Coronary artery (tissue), 2 donors: ENCODE results near the gene PLD5.
"Not testable (repeated sequence)": the region's sequence is repeated elsewhere in the genome, so short reads cannot be mapped to it uniquely, and the experiment has no call there.

Experiments used
- DNase-seq: peaks from one replicate; pipeline ENCODE4 v3.0.0-alpha.2; 2017; ENCODE audit warnings: low spot score
- H3K27ac ChIP-seq, 2 donors: fragments of 200-600 bp; sonication (generic); one replicate each; pipeline ENCODE4 v1.5.1; 2016 to 2019
- H3K4me3 ChIP-seq: fragments of 200-600 bp; sonication (generic); 2 replicates; pipeline ENCODE4 v1.5.1; 2016; ENCODE audit warnings: mild to moderate bottlenecking, moderate library complexity
- CTCF ChIP-seq: fragments of 200-600 bp; sonication (generic); IDR thresholded peaks from one replicate; pipeline ENCODE4 v1.5.1; 2019; ENCODE audit warnings: antibody characterized with exemption

PLD5 gene

GRCh38 chr1:242189591-242189990, 334.9 kb downstream of the PLD5 start:
- no peak for TF ChIP-seq CTCF
- no peak for DNase-seq
- Histone ChIP-seq H3K4me3 (no peak overlapping the region), H3K27ac (no peak overlapping the region)

- H3K27ac ChIP-seq, result no peak overlapping the region
- no peak overlapping the region for H3K4me3 ChIP-seq
- DNase-seq, result no peak
- TF ChIP-seq CTCF, result no peak
These were observed 336.7 kb downstream of the PLD5 start for GRCh38 chr1:242187816-242188215.

- TF ChIP-seq CTCF, result no peak
- no peak for DNase-seq
- Histone ChIP-seq H3K27ac (no peak overlapping the region), H3K4me3 (no peak overlapping the region)
These were observed 337.3 kb downstream of the PLD5 start for GRCh38 chr1:242187171-242187570.

GRCh38 chr1:242185731-242186130, 338.8 kb downstream of the PLD5 start:
- Histone ChIP-seq H3K4me3 (no peak overlapping the region), H3K27ac (no peak overlapping the region)
- no peak for DNase-seq
- TF ChIP-seq CTCF, result no peak

GRCh38 chr1:242184955-242185354, 339.5 kb downstream of the PLD5 start:
- TF ChIP-seq CTCF, result no peak
- H3K27ac ChIP-seq, result no peak overlapping the region
- DNase-seq, result no peak
- H3K4me3 ChIP-seq, result no peak overlapping the region

- DNase-seq, H3K27ac ChIP-seq, H3K4me3 ChIP-seq: not testable (repeated sequence)
These were observed 344.7 kb downstream of the PLD5 start for GRCh38 chr1:242179767-242180166.

- Histone ChIP-seq H3K4me3 (no peak overlapping the region), H3K27ac (no peak overlapping the region)
- no peak for TF ChIP-seq CTCF
- DNase-seq, result no peak
These were observed 345.4 kb downstream of the PLD5 start for GRCh38 chr1:242178924-242179708.
